GM18951 (cell line): ENCODE results near the gene SCCPDH.
"Not testable (repeated sequence)": the region's sequence is repeated elsewhere in the genome, so short reads cannot be mapped to it uniquely, and the experiment has no call there.

Source experiments
- POLR2A ChIP-seq: IDR thresholded peaks from 4 replicates; pipeline ENCODE4 v1.6.1; 2011; ENCODE audit warnings: mild to moderate bottlenecking; ENCODE audit not compliant: insufficient read length, insufficient read depth; ENCODE audit errors: extremely low read depth
- in situ Hi-C: fragments of 300-500 bp; cut with MboI; formaldehyde crosslinking; loops from one replicate; pipeline ENCODE4 v1.12.0; 2022; ENCODE audit warnings: low sequenced_read_pairs, mixed read lengths, inconsistent platforms; ENCODE audit not compliant: unreplicated experiment

The SCCPDH gene

GRCh38 chr1:246801241-246802020 lies 77.2 kb downstream of the SCCPDH start:
- in situ Hi-C loops, result no loop called here
- TF ChIP-seq POLR2A, result no peak

GRCh38 chr1:246803373-246803772 lies 79.2 kb downstream of the SCCPDH start:
- in situ Hi-C loops, result no loop called here
- no peak for TF ChIP-seq POLR2A

- in situ Hi-C loops, result no loop called here
- no peak for TF ChIP-seq POLR2A
These were observed 79.7 kb downstream of the SCCPDH start for GRCh38 chr1:246803883-246804282.

- in situ Hi-C loops, result no loop called here
- no peak for TF ChIP-seq POLR2A
These were observed 81.0 kb downstream of the SCCPDH start for GRCh38 chr1:246805135-246805716.

GRCh38 chr1:246809473-246809872 lies 85.3 kb downstream of the SCCPDH start:
- in situ Hi-C loops, result no loop called here
- no peak for TF ChIP-seq POLR2A

- in situ Hi-C loops, result no loop called here
- no peak for TF ChIP-seq POLR2A
These were observed 87.8 kb downstream of the SCCPDH start for GRCh38 chr1:246811985-246812384.

- in situ Hi-C loops, result not testable (repeated sequence)
These were observed 89.1 kb downstream of the SCCPDH start for GRCh38 chr1:246813325-246813724.

- in situ Hi-C loops, result no loop called here
- no peak for TF ChIP-seq POLR2A
These were observed 90.7 kb downstream of the SCCPDH start for GRCh38 chr1:246814890-246815289.

- TF ChIP-seq POLR2A, result no peak
- in situ Hi-C loops, result no loop called here
These were observed 91.6 kb downstream of the SCCPDH start for GRCh38 chr1:246815693-246816270.
